ENCODE results near the gene VWCE. TPM values are rescaled to one million over a fixed set of nuclear protein-coding genes. Genes with fewer than 3 reads are reported as not detected.
"Not testable (repeated sequence)": the region's sequence is repeated elsewhere in the genome, so short reads cannot be mapped to it uniquely, and the experiment has no call there.

The VWCE gene
- polyA plus RNA-seq, 3 donors: 2.3 to 4.4 (median 3.1) TPM

DNA sequence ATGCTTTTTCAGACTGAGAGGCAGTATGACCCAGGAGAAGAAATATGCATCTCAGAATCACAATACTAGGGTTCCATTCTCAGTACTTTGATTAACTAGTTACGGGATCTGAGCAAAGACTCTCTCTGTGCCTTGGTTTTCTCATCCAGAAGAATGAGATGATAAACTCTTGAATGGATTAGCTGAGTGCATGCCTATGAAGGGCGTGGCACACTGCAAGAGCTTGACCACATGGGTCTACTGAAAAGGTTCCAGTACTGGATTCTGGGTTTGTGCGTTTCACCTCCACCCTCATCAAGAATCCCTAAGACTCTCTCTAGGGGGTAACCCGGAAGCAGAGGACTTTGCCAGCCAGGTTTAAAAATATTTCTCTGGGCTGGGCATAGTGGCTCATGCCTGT is 28.5 kb downstream of the VWCE start:
- no peak for DNase-seq (ENCODE audit: extremely low read depth in 1 of 11, low read depth in 9 of 11, low spot score in 4 of 11)

- no peak for DNase-seq (ENCODE audit: extremely low read depth in 1 of 11, low read depth in 9 of 11, low spot score in 4 of 11)
Observed at GRCh38 chr11:61265357-61265756, 29.8 kb downstream of the VWCE start.

- DNase-seq (ENCODE audit: extremely low read depth in 1 of 11, low read depth in 9 of 11, low spot score in 4 of 11): no peak
Observed at GRCh38 chr11:61264795-61265194, 30.3 kb downstream of the VWCE start.

GRCh38 chr11:61264371-61264770 is 30.7 kb downstream of the VWCE start:
- no peak for DNase-seq (ENCODE audit: extremely low read depth in 1 of 11, low read depth in 9 of 11, low spot score in 4 of 11)

DNA sequence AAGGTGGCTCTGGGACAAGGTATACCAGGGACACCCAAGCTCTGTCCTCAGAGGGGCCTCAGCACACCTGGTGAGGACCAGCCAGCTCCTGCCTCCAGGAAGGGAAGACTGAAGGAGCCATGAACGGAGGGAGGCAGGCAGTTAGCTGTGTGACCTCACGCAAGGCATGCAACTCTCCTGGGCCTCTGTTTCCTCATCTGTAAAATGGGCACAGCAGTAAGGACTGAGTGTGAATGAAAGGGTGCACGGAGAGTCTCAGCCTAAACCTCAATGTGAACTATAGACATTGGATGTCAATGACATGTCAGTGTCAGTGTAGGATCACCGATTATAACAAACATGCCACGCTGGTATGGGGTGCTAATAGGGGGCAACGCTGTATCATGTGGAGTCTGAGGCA is 35.8 kb downstream of the VWCE start:
- no peak for DNase-seq (ENCODE audit: extremely low read depth in 1 of 11, low read depth in 9 of 11, low spot score in 4 of 11)

GRCh38 chr11:61258546-61258945 is 36.6 kb downstream of the VWCE start:
- DNase-seq (ENCODE audit: extremely low read depth in 1 of 11, low read depth in 9 of 11, low spot score in 4 of 11): no peak

DNA sequence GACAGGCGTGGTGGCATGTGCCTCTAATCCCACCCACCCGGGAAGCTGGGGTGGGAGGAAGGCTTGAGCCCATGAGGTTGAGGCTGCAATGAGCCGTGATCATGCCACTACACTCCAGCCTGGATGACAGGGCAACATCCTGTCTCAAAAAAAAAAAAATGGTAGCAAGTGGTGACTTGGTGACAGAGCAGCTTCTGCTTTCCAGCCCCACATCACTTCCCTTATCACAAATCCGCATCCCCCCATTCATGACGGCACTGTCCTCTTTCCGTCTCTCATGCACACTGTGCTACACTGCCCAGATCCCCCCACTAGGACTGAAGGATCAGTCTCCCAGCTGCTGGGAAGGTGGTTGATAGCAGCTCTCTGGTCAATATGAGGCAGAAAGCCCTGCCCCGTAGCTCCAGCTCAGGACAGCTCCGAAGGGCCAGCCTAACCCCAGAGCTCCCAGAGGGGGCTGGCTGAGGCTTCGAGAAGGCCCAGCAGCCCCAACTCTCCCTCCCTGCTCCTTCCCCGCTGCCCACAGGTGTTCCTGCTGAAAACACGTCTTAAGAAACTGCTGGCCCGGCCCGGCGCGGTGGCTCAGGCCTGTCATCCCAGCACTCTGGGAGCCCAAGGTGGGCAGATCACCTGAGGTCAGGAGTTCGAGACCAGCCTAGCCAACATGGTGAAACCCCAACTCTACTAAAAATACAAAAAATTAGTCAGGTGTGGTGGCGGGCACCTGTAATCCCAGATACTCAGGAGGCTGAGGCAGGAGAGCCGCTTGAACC is 38.2 kb downstream of the VWCE start:
- no peak for DNase-seq (ENCODE audit: extremely low read depth in 1 of 11, low read depth in 9 of 11, low spot score in 4 of 11)

DNA sequence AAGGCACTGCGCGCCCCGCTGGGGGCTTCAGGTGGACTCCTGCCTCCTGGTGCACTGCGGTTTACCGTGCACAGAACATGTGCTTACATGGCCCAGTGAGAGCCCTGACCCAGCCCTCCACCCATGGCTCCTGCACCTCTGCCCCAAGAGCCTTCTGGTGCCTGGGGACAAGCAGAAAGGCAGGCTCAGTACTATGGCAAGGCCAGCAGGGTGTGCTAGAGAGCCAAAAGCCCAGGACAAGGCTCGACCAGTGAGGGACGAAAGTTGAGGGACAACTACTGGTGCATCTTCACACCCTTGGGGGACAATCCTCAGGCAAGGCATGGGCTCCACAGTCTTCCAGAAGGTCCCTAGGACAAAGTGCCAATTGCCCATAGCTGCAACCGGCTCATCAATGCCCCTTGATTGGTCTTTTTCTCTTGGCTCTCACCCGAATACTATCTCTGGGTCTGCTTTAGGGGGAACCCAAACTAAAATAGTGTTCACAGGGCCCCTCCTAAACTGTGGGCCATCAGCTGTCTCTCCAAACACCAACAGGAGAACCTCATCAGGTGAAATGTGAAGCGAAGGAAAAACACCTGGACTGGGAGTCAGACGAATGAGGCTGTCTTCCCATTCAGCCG is 40.6 kb downstream of the VWCE start:
- peak in 8 of 11 donors; percentile 3 to 38 (median 17) for DNase-seq (ENCODE audit: extremely low read depth in 1 of 11, low read depth in 9 of 11, low spot score in 4 of 11)

DNA sequence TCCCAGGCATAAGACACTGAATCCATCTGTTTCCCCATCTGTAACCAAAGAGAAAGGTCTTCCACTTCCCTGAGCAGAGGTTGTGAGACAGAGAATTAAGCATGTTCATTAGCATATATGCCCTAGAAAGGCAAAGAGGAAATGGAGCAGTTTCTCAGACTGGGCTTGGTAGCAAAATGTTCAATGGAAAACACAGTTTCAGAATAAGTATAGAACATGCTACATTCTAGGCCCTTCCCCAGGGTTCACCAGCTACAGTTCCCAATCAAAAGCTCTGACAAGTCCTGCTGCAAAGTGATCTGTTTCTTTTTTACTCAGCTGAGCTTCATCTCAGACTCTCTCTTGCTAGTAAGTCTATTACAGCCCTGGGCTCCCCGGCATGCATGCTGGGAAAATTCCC is 42.8 kb downstream of the VWCE start:
- not testable (repeated sequence) for DNase-seq (ENCODE audit: extremely low read depth in 1 of 11, low read depth in 9 of 11, low spot score in 4 of 11)

DNA sequence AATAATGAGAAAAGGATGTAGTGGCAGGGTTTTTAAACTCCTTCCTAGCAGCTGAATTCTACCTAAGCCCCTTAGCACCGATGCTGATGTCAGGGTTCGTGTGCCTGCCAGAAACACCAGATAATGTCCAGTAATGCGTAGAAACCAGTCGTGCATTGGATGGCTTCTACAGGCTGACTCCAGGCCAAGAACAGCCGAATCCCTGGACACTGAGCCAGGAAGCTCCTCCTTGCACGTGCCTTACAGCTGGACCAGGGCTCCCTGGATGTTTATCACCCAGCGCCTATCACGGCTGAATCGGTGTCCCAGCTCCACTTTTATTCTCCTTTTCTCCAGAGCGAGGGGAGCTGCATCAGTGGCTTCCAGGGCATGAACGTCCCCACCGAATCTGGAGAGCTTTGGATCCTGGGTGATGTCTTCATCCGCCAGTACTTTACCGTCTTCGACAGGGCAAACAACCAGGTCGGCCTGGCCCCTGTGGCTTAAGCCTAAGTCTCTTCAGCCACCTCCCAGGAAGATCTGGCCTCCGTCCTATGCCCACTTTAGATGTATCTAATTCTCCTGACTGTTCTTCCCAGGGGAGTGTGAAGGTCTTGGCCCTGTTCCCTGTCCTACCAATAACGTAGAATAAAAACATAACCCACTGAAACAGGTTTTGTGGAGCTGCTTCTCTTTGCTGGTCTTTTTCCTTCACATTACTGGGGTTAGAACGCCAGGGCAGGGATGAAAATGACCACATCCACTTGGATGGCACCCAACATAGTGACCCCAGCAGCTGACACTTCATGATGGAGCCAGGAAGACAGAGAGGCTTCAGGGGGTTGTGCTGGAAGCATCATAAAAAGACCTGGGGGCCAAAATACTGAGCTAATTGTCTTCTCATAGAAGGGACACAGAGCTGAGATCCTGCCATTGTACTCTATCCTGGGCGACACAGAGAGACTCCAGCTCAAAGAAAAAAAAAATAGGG is 44.0 kb downstream of the VWCE start:
- DNase-seq (ENCODE audit: extremely low read depth in 1 of 11, low read depth in 9 of 11, low spot score in 4 of 11): not testable (repeated sequence)

DNA sequence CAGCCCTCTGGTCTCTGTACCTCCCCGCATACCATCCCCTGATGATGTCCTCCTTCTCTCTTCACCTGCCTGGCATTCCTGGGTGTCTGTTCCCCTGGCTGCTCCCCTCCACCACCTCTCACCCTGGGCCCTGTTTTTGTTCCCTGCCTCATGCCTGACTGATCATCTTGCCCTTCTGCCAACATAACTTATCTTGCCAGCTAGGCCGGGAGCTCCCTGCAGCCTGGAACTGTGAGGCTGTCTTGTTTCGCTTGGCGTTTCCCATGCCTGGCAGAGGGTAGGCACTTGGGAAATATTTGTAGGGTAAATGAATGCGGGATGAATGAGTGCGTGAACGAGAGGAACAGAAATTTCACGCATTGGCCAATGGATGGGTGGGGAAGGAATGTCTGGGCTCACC is 45.9 kb downstream of the VWCE start:
- not testable (repeated sequence) for DNase-seq (ENCODE audit: extremely low read depth in 1 of 11, low read depth in 9 of 11, low spot score in 4 of 11)

GRCh38 chr11:61248071-61248470 is 47.0 kb downstream of the VWCE start:
- not testable (repeated sequence) for DNase-seq (ENCODE audit: extremely low read depth in 1 of 11, low read depth in 9 of 11, low spot score in 4 of 11)

DNA sequence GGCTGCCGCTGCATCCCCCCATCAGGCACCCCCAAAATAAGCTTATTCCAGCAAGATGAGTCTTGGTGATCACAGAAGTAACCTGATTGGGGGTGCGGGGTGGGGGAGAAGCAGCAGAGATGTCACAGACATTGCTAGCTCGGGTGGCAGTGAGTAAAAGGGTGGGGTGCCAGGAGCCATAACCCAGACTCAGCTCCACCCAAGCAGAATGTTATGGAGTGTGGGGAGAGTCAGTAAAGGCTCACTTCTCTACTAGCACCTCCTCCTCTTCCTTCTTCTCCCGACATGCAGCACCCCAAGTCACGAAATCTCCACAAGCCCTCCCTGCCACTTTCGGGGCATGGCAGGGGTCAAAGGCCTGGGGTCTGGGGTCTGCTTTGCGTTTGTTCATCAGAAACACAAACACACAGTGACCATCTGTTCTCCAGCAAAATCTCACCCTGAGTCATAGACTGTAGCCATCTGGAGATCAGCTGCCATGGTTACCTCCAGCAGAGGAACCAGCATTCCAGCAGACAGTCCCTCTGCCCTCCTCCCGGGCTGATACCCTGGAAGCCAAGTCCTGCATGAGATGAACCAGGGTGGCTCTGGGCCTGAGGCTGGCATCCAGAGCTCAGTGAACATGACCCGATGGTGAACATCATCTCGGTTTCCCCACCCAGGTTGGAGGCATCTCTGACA is 49.7 kb downstream of the VWCE start:
- DNase-seq (ENCODE audit: extremely low read depth in 1 of 11, low read depth in 9 of 11, low spot score in 4 of 11): not testable (repeated sequence)

DNA sequence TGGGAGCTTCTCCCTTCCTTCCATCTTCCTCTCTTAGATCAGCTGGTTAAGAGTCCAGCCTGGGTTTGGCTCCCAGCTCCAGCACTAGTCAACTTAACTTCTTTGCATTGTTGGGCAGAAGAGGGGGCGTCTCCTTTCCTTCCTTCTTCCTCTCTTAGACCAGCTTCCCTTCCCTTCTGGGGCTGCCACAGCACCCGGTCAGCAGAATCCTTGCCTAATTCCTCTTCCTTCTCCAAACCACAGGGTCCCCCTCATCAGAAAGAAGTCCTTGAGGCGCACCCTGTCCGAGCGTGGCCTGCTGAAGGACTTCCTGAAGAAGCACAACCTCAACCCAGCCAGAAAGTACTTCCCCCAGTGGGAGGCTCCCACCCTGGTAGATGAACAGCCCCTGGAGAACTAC is 53.6 kb downstream of the VWCE start:
- DNase-seq (ENCODE audit: extremely low read depth in 1 of 11, low read depth in 9 of 11, low spot score in 4 of 11): not testable (repeated sequence)

DNA sequence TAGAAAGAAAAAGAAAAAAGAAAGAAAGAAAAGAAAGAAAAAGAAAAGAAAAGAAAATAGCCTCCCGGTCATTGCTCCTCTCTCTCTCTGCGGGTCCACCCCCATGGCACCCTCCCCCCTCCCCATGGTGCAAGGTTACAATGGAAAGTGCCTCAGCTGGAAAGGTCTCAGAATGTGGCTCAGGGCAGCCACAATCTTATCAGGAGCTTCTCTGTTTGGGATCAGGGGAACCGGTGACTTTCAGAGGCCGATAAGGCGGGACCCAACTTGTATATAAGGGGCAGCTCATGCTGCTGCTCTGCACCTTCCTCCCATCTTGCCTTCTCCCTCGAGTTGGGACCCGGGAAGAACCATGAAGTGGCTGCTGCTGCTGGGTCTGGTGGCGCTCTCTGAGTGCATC is 54.2 kb downstream of the VWCE start, which contains the start of gene PGA5:
Gene PGA5, plus strand, starts transcription at position 301 of the 400 bp plus-strand sequence. Its CDS starts 52 bp downstream, at position 353.
- DNase-seq (ENCODE audit: extremely low read depth in 1 of 11, low read depth in 9 of 11, low spot score in 4 of 11): not testable (repeated sequence)

GRCh38 chr11:61240288-61240687 is 54.8 kb downstream of the VWCE start:
- not testable (repeated sequence) for DNase-seq (ENCODE audit: extremely low read depth in 1 of 11, low read depth in 9 of 11, low spot score in 4 of 11)

DNA sequence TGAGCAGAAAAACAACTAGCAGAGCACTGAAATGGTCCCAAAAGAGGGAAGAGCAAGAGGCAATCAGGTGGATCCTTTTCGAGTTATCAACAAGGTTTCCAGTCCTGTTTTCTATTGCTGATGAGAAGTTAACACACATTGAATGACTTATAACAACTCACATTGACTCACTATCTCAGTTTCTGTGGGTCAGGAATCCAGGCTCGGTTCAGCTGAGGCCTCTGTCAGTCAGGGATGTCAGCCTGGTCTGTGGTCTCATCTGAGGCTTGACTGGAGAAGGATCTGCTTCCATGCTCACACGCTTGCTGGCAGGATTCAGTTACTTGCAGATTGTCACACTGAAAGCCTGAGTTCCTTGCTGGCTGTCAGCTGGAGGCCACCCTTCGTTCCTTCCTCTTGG is 58.0 kb downstream of the VWCE start:
- DNase-seq (ENCODE audit: extremely low read depth in 1 of 11, low read depth in 9 of 11, low spot score in 4 of 11): not testable (repeated sequence)

DNA sequence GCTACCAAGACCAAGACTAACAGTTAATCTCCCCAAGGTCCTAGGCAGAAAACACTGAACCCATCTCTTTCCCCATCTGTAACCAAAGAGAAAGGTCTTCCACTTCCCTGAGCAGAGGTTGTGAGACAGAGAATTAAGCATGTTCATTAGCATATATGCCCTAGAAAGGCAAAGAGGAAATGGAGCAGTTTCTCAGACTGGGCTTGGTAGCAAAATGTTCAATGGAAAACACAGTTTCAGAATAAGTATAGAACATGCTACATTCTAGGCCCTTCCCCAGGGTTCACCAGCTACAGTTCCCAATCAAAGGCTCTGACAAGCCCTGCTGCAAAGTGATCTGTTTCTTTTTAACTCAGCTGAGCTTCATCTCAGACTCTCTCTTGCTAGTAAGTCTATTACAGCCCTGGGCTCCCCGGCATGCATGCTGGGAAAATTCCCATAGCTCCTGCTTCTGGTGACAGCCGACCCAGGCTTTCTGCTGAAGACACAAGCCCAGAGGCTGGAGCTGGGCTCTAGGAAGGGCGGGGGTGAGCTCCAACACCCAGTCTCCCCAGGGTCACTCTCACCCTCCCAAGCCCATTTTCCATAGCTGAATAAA is 62.5 kb downstream of the VWCE start:
- DNase-seq (ENCODE audit: extremely low read depth in 1 of 11, low read depth in 9 of 11, low spot score in 4 of 11): not testable (repeated sequence)

Data from renal cortex interstitium (tissue), 11 donors.